HG03135 (cell line): ENCODE results near the gene CD9.

ENCODE experiments used
- ATAC-seq: cut with Tn5 transposase; IDR thresholded peaks from one replicate; pipeline ENCODE4 v1.9.1; 2021; ENCODE audit warnings: mild to moderate bottlenecking, moderate library complexity; ENCODE audit not compliant: unreplicated experiment

The CD9 gene

GRCh38 chr12:6216581-6216980, 16.4 kb downstream of the CD9 start:
- no peak for ATAC-seq

DNA sequence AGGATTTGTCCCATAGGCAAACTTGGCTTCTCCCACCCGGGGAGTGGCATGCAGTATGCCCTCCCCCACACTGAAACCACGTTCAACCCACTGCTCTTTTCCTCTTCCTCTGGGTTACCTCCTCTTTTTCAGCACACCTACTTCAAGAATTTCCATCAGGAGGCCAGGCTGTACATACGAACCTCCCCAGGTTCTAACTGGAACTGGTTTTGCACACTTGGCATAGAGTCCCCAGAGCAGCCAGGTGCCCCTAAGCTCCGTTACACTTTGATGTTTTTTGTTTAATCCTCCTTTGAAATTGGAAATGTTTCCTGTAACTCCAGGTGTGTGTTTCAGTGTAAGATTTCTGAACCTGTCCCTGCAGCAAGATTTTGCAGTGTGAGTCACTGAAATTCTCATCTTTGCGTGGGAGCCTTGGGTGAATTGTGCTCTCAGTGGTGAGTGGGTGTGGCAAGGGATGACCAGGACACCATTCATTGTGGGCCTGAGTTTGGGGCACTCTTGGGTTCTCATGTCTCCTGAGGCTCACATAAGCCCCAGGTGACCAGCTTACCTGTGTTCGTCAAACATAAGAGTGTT, 18.2 kb downstream of the CD9 start:
- ATAC-seq, result no peak

GRCh38 chr12:6219980-6220379, 19.8 kb downstream of the CD9 start:
- ATAC-seq, result no peak

GRCh38 chr12:6221146-6221545, 20.9 kb downstream of the CD9 start:
- no peak for ATAC-seq

DNA sequence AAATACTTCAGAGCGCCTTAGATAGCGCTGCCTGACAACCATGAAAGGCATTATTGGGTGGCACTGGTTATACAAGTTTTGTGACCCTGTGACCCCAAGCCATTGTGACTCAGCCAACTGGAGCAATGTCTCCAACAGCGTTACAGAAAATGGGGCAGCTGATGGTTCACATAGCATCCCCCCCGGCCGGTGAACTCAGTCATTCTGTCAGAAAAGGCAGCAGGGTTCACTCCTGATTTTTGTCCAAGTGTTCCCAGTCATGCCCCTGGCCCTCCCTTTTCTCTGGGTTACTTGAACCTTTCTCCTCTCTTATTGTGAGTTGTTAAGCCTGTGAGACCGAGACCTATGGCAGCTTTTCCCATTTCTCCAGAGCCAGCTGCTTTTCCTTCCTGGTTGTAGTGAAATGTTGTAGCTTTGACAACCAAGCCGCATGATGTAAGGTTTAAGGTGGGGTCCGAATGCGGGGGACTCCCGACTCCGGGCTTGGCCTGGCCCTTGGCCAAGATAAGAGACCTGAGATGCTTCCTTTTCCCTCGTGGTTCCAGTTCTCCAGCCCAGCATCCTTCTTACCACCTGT, 22.0 kb downstream of the CD9 start:
- no peak for ATAC-seq

- ATAC-seq, result no peak
These were observed 23.3 kb downstream of the CD9 start for GRCh38 chr12:6223545-6223944.

- ATAC-seq, result no peak
These were observed 24.4 kb downstream of the CD9 start for GRCh38 chr12:6224550-6224949.

DNA sequence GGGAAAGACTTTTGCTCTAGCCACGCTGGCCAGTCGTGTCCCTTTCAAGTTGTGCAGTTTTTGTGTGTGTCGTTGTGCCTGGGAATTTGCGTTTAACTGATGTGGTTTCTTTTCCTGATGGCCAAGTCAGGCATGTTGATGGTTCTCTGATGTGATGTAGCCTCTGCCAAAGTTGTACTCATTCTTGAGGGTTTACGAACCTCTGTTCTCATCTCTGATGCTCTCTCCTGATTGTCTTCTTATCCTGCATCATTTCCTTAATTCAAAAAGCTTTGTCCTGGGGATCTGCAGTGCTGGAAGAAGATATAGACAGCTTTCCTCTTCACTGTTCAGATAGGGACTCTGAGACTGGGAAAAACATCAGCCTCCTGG, 25.4 kb downstream of the CD9 start:
- no peak for ATAC-seq

DNA sequence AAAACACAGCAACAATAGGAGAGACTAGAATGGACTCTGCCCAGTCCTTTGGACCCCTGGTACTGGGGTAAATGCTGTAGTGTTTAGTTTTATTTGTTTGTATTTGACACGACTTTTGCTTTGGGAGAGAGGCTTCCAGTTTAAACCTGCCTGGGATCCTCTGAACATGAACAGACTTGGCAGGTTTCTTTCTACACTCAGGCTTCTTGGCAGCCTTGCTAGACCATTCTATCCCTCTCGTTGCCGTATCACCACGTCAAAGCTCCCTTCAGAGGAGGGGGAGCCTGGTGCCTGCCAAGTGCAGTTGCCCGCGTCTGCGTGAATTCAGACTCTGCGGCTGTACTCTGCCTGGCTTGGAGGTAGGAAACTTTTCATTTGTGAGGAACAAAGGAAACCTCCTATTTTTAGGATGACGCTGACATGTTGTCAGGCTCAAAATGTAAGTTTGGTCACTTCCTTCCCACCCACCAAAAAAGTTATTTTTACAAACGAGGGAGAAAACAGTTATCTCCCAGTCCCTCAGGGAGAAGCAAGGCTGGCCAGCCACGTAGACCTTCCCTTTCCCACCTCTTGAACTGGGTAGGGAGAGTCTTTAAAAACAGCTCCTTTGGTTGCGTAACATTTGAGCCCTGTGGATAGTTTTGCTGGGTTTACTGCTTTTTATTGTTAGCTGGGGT, 25.9 kb downstream of the CD9 start:
- ATAC-seq, result no peak

- no peak for ATAC-seq
These were observed 26.5 kb downstream of the CD9 start for GRCh38 chr12:6226679-6227051.

DNA sequence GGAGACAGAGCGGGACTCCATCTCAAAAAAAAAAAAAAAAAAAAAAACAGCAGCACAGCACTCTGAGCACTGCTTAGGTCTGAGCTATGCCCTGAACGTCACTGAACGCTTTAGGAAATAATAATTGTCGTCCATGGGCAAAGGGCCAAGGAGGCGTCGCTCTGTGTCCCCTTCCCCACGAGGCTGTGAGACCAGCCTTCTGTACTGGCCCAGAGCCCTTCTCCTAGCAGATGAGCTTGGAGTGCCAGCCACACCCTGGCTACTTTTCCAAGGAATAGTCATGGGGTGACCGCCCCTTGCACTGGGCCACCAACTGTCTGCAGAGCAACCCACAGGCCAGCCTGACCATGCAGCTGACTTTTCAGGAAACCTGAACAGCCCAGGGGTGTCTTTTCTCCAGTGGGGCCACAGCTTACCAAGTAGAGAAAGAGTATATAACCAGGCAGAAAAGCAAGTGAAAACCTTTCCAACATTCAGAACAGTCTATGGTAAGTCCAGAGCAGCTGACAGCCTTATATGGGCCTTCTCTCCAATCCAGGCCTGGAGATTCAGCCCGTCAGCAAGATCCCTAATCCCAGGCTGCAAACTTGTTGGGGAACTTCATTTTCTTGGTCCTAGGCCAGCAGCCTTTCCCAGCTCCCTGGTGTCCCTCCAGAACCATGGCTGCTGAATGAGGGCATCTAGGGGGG, 28.5 kb downstream of the CD9 start:
- no peak for ATAC-seq

GRCh38 chr12:6229224-6230218, 29.3 kb downstream of the CD9 start:
- ATAC-seq, result no peak

DNA sequence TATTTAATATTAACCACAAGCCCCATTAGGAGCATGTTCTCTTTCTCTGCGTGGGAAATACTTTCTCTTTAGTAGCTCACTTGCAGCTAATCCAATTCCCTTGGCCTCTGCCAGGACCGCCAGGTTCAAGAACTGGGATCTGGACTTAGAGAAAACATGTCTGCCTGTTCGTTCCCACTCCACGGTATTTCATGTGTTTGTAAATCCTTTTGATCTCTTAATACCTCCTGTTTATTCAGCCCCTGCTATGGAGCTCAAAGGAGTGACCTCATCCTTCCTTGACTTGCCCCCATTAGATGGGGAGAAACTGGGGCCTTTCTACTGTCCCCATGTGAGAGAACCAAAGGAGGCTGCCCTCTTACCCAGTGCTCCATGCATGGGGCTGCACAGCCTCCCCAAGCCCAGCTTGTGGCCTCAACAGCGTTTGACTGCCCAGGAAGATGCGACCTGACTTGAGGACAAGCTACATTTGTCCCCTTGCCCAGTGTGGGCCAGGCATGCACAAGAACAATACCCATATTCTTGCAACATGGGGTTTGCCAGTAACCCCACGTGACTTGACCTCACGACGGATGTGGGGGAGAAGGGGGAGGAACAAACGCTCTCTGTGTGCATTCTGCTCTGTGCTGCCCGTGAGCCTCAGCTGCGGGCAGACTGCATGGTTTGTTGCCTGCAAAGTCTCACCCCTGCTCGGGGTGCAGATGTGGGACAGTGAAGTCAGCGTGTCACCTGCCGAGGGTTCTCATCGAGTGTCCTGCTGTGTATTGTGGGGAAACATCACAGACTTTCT, 30.3 kb downstream of the CD9 start:
- peak; percentile 62 for ATAC-seq

GRCh38 chr12:6231359-6232268, 31.4 kb downstream of the CD9 start:
- no peak for ATAC-seq

DNA sequence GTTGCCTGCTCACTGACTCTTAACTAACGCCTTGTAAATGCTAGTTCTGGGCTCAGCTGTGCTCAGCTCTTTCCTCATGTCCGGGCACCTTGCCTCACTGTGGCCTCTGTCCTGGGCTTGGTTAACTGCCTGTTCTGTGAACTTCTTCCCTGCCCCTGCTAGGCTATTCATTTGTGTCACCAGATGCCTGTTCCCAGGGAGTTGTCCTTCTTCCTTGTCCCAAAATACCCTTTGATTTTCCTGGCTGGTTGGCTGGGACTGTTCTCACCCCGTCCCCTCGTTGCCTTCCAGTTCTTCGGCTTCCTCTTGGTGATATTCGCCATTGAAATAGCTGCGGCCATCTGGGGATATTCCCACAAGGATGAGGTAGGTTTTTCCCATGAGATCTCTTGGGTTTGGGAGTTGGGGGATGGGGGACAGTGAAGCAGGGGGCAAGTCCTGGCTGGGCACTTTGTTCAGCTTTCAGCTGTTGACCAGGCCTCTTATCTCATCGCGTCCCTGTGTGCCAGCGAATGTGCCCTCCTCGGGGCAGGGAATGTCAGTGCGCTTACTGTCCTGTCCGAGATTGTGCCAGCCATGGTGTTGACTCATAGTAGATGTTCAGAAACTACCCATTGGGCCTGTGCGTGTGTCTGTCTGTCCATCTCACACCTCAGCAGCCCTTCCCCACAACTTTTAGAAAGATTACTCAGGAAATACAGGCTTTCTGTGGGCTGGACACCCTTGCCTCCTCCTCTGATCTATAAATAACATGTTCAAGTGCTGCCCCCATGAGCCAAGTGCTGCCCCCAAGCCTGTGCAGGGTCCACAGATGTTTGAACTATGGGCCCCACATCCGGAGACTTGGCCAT, 33.1 kb downstream of the CD9 start:
- no peak for ATAC-seq

GRCh38 chr12:6234214-6234613, 34.0 kb downstream of the CD9 start:
- no peak for ATAC-seq

GRCh38 chr12:6234906-6235305, 34.7 kb downstream of the CD9 start:
- no peak for ATAC-seq

GRCh38 chr12:6235499-6235898, 35.3 kb downstream of the CD9 start:
- ATAC-seq, result no peak
